Caki2 (cell line): ENCODE results near the gene URB2. TPM values are rescaled to one million over a fixed set of nuclear protein-coding genes. Genes with fewer than 3 reads are reported as not detected.
"Not testable (repeated sequence)": the region's sequence is repeated elsewhere in the genome, so short reads cannot be mapped to it uniquely, and the experiment has no call there.

Experiments used
- DNase-seq: peaks from one replicate; pipeline ENCODE4 v3.0.0-alpha.2; 2015; ENCODE audit warnings: low read depth
- in situ Hi-C: cut with HindIII; loops from 2 replicates; pipeline ENCODE4 v1.10.0; 2016; ENCODE audit warnings: low sequenced_read_pairs, low pct_unique_long_range_greater_than_20kb, mixed read lengths
- total RNA-seq: library from RNA; depleted of rRNA; stranded (reverse); fragments of >200 nt; shearing (Covaris generic); gene quantifications from 2 replicates; pipeline ENCODE4 v1.2.3, GENCODE V29; 2014; ENCODE audit warnings: low replicate concordance

The URB2 gene
- total RNA-seq, 1 experiment from 2014 or later, result 7.3 TPM

DNA sequence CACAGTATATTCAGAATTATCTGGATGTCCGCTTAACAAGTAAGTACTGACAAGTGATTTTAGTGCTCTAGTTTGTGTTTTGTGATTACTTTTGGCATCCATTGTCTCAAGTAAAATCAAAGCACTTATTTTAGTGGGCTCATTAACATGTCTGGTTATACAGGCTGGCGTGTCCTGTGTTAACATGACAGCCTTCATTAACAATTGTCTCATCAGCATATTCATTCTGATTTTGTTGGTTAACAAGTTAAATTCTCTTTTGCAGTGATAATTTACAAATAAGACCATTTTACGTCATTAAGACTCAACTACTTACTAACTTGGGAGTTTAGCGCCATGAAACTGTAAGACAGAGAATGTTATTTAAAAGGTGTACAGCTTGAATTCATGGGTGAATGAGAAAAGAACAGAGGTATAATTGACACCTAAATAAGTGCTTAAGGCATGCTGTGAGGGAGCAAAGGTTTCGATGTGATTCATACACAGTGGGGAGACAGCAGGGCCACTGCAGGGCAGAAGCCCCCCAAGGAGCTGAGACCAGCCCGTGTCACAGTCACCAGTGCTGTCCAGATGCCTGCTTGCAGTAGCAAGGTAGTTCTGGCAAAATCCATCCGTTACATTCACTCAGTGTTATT lies 22.6 kb upstream of the URB2 start:
- no peak for DNase-seq
- in situ Hi-C loops, result no loop called here

DNA sequence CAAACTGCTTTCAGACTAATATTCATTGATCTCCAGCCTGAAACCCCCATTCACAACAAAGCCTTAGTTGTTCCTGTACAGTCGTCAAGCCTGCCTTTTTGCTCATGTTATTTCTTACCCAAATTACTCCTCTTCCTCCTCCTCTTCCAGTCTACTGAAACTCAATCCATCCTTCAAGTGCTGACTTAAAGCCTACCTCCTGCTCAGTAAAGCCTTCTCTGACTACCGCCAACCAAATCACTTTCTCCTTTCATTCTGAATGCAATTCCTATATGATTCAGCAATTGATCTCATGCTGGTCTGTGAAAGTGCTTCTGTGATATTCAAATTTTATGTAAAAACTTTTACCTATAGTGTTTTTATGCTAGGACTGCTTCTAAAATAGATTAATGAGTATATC lies 18.7 kb upstream of the URB2 start:
- DNase-seq, result no peak
- in situ Hi-C loops, result no loop called here

DNA sequence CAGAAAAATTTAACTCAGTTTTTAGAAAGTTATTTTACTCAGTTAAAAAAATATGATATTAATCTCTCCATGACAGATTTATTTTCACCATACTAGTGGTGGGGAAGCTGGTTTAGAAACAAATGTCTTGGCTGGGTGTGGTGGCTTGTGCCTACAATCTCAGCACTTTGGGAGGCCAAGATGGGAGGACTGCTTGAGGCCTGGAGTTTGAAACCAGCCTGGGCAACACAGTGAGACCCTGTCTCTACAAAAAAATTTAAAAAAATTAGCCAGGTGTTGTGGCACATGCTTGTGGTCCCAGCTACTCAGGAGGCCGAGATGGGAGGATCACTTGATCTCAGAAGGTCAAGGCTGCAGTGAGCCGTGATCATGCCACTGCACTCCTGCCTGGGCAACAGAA lies 17.5 kb upstream of the URB2 start:
- in situ Hi-C loops, result no loop called here
- DNase-seq, result no peak

DNA sequence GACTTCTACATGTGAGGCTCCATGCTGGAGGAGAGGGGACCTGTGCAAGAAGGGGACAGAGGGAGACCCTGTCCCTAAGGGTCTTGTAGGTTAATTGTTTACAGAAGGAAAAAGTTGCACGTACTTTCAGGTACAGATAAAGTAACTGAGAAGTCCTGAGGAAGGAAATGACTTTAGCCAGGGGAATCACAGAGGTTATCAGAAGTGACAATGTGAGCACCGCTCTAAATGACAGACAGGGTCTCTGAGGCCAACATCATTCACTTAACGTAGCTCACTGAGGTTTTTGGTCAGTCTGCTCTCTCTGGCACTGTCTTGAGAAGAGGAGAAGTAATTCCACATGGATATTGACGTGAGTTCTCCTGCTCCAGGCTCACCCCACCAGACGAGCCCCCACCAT lies 12.1 kb upstream of the URB2 start:
- in situ Hi-C loops, result no loop called here

DNA sequence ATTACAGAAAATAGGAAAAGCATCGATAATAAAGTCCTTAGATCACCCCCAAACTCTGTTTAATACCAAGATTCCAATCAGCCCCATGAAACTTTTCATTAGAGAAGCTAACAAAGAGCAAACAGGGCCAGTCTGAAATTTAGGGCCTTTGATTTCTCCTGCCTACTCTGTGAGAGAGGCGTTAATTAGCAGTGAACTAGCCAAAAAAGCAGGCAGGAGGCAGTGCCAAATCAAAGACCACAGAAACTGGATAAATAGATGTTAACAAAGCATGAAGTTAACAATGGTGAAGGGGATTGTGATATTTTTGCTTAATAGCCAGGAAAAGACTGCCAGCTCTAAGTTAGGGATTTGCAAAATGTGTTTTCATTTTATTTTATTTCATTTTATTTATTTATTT lies 11.3 kb upstream of the URB2 start:
- in situ Hi-C loops, result no loop called here
- no peak for DNase-seq

More for the DNA sequence above, 12.1 kb upstream of the URB2 start:
- no peak for DNase-seq

DNA sequence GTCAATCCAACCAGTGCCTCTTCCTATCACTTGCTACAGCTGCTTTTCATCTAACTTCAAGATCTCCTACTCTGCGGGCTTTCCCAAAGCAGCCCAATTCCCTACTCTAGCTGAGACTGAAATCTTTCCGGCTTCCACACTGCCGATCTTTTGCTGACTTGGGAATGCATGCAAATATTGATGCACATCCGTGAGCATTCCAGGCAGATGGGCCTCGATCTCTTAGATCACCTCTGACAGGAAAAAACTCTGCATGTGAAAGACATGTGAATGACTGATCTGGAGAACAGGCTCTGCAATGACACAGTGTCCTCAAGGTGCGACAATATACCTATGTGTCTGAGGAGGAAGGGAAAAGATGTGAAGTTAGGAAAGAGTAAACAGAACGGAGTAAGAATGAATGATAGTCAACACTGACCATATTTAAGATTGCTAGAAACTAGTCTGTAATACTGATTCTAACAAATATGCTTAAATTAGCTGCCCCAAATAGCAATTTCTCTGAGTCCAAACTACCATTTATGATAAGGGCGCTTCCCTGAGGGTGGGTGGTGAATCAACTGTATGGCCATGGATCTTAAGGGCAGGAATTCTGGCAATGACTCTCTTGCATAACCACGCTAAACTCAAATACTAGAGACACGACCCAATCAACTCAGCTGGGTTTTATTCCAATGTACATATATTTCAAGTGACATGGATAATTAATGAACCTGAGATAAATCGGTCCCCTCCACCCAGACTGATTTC lies 8.5 kb upstream of the URB2 start:
- in situ Hi-C loops, result no loop called here
- DNase-seq, result no peak

DNA sequence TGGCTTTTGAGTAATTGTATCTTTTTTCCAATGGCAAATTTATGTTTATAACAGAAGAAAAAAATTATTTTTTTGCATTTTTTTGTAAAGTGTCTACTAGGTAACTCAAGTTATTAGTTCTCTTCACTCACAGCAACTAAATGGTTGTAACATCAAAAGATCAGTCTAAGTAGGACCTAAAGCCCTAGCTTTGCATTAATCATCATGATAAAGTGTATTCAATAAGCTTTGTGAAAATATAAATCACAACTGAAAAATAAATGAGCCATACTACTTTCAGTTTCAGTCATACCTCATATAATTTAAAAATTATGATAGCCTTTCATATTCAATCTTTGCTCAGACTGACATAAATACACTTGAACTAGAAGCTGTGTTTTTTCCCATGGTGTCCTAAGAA lies 7.0 kb upstream of the URB2 start:
- DNase-seq, result no peak
- in situ Hi-C loops, result no loop called here

DNA sequence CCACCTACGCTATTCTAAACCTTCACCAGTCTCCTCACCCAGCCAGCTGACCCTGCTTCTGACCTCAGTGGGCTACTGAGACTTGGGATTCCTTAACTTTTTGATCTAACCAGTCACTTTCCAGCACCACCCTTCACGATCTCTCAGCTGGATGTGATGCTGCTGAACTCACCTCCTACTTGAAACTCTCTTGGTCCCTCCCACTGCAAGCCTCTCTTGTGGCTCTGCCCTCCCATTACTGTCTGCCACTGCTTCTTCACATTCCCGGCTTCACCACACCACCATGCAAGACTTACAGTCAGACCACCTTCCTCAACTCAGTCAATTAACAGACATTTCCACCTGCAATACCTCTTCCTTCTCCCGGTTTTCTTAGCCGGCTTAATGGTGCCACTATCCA lies 6.4 kb upstream of the URB2 start:
- no peak for DNase-seq
- in situ Hi-C loops, result no loop called here

DNA sequence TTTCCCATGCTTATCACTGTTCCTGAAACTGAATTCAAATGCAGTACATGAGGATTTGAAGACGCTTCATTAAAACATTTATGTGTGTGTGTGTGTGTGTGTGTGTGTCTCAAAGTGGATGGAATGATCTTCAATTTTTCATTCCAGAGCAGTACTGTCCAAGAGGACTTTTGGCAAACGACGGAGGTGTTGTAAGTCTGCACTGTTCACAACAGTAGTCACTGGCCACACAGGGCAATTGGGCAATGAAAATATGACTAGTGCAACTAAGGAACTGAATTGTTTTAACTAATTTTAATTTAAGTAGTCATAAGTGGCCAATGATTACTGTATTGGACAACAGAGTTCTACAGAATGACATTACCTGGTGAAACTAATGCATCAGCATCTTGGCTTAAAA lies 5.2 kb upstream of the URB2 start:
- in situ Hi-C loops, result no loop called here
- DNase-seq, result no peak

DNA sequence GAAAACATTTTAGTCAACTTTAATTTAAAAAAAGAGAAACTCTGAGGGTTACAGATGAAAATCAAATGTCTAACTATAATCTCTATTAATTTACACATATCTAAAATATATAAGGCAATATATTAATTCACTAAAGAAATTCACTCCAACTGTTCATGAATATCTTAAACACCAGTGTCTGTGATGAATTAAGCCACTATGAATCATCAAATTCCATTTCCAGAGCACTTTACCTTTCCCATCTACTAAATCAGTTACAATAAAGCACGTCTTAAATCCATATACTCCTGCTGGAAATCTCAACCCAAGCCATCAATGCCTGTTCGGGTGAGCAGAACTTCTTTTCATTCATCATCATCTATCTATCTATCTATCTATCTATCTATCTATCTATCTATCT lies 4.4 kb upstream of the URB2 start:
- DNase-seq, result no peak
- in situ Hi-C loops, result no loop called here

DNA sequence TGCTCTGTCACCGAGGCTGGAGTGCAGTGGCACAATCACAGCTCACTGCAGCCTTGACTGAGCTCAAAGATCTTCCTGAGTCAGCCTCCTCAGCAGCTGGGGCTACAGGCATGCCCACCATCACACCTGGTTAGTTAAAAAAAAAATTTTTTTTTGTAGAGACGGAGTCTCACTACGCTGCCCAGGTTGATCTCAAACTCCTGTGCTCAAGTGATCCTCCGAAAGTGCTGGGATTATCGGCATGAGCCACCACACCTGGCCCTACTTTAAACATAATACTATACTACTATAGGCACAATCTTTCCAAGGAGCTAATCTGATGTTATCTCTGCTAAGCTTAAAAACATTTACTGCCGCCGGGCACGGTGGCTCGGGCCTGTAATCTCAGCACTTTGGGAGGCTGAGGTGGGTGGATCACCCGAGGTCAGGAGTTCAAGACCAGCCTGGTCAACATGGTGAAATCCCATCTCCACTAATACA lies 3.4 kb upstream of the URB2 start:
- in situ Hi-C loops, DNase-seq: not testable (repeated sequence)

DNA sequence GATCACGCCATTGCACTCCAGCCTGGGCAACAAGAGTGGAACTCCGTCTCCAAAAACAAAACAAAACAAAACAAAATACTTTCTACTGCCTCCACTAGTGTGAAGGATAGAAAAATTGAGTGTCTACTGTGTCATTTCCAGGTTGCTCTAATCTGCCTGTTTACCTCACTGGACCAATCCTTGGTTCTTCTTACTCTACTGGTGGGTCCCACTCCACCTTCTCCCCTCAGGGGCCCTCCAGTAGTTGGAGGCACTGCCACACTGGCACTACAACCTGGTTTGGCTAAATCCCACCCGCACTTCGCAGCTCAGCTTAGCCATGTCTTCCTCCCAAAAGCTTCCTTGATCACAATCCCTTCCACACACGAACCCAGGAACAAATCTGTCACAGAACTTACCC lies 2.8 kb upstream of the URB2 start:
- in situ Hi-C loops, result no loop called here
- DNase-seq, result no peak

DNA sequence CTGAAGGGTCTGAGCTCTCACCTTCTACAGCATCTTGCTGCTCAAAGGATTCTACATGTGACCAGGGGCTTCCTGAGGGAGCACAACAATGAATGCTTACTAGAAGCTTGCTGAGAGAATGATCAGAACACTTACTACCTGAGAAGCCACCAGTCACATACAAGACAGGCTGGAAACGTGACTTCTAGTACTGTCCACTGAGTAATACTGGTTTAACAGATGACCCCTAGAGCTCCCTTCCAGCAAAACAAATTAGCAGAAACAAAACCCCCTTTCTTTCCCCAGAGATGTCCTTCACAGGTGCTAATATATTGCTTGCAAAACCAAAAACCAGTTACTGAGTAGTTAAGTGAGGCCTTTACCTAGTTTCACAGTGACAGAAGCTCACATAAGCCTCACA lies 2.2 kb upstream of the URB2 start:
- in situ Hi-C loops, result no loop called here
- DNase-seq, result no peak

DNA sequence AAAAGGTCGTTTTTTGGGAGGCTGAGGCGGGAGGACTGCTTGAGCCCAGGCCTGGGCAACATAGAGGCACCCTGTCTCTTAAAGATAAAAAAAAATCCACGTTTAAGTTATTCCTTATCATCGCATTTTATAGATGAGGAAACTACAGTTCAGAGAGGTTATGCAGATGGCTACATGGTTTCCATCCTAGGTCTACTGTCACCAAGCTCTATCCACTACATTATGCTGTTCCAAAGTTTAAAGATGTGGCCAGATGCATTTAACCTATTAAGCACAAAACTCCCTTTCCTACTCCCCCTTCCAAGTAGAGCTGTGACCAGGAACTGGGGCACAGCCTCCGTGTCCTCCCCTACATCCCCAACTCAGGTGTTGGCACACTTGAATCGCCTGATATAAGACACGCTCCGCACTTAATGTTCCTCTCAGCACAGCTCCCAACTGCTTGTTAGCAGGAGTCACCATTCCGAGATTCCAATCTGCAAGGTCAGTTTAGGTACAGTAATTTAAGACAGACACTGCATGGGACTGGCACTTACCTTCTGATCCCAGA lies 1.5 kb upstream of the URB2 start:
- DNase-seq, result no peak
- in situ Hi-C loops, result no loop called here

DNA sequence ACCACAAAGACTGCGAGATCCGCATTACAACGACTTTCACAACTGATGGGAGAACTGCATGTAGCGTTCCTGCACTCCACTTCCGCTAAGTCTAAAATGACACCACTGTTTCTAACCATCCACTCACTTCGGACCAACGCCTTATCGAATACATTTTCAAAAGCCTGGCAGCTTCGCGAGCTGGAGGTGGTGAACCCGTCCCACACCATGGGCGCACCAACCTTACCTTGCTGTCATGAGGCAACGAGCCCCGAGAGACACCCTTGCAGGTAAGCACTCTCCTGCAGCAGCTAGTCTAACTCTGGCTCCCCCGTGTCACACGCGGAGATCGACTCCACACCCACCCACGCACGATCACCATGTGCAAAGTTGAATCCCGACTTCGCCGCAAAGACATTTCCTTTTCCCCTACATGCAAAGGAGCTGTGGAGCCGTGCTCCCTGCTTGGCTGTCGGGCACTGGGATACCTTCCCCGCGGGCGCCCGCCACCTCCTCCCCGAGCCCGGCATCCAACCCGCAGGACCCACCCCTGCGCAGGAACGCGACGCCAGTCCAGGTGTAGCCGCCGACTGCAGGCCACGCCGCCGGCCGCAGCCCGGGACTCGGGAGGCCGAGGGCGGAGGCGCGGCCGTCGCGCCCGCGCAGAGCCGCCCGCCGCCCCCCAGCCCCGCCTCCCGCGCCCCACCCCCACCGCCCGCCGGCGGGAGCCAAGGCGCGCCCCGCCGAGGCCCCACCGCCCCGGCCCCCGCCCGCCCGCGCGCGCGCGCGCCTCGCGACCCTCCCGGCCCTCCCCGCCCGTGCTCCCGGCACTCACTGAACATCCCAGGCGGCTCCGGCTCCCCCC lies 754 bp upstream of the URB2 start:
- DNase-seq, result peak; percentile 54
- in situ Hi-C loops, result no loop called here

DNA sequence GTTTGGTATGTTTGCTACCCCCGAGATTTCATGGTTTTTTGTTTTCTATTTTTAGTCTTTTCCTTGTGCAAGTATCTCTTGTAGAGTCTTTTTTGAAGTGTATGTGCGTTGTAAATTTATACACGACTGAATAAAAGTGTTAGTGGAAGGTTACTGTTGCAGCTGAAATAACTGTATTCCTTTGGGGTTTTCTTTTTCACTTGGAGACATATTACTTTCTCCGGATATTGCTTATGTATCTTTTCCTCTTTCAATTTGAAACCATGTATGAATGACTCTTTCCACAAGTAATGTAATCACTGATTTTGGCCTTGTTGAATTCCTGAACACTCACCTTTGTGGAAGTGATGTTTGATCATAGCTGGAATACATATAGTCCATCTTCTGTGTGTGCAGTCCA lies 956 bp downstream of the URB2 start:
- no peak for DNase-seq
- in situ Hi-C loops, result no loop called here

DNA sequence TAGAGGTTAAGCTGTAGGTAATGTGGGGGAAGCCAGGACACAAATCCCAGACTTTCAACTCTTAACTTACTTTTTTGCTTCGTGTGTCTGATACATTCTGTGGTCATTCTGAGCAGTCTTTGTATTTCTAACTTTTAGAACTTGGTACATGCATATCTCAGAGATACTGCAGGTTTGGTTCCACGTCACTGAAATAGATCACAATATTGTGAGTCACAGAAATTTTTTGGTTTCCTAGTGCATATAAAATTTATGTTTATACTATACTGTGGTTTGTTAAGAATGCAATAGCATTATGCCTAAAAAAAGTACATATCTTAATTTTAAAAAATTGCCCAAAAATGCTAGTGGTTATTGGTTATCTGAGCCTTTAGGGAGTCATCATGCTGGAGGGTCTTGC lies 3.2 kb downstream of the URB2 start:
- in situ Hi-C loops, result no loop called here
- DNase-seq, result no peak

DNA sequence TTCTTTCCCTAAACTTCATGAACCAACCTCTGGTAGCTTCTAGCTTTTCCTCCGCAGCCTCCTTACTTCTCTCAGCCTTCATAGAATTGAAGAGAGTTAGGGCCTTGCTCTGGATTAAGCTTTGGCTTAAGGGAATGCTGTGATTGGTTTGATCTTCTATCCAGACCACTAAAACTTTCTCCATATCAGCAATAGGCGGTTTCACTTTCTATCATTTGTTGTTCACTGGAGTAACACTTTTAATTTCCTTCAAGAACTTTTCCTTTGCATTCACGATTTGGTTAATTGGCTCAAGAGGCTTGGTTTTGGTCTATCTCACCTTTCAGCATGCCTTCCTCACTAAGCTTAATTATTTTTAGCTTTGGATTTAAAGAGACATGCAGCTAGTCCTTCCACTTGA lies 5.1 kb downstream of the URB2 start:
- DNase-seq, result no peak
- in situ Hi-C loops, result no loop called here

DNA sequence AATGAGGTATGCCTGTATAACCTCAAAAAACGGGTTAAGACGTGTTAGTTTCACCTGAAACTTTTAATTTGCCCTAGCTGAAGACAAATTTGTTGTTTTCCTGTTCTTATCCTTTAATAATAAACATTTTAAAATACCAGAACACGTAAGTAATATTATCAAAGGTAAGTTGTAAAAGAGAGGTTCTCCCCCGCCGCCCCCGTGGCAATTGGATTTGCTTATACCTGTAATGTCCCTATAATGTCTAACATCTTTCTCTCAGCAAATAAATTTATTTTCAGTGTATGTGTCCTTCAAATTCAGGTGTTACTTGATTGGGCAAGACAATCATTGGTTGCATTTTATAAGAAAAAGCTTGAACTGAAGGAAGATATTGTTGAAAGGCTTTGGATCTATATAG lies 5.9 kb downstream of the URB2 start:
- in situ Hi-C loops, result no loop called here
- no peak for DNase-seq
